HG02973 (cell line): ENCODE data around the gene ASIC2.

Experiments
- ATAC-seq: cut with Tn5 transposase; IDR thresholded peaks from one replicate; pipeline ENCODE4 v1.9.1; 2021; ENCODE audit warnings: moderate library complexity; ENCODE audit not compliant: unreplicated experiment

Gene ASIC2

GRCh38 chr17:33079201-33079600 lies 213.9 kb downstream of the ASIC2 start:
- ATAC-seq: no peak

- ATAC-seq: no peak
Observed at GRCh38 chr17:33076979-33077378, 216.1 kb downstream of the ASIC2 start.

- no peak for ATAC-seq
Observed at GRCh38 chr17:33073416-33073815, 219.7 kb downstream of the ASIC2 start.

- no peak for ATAC-seq
Observed at GRCh38 chr17:33072421-33073161, 220.5 kb downstream of the ASIC2 start.

- no peak for ATAC-seq
Observed at GRCh38 chr17:33071656-33072055, 221.4 kb downstream of the ASIC2 start.

- ATAC-seq: no peak
Observed at GRCh38 chr17:33057564-33057963, 235.5 kb downstream of the ASIC2 start.

- ATAC-seq: no peak
Observed at GRCh38 chr17:33056399-33057146, 236.5 kb downstream of the ASIC2 start.

GRCh38 chr17:33055746-33056145 lies 237.3 kb downstream of the ASIC2 start:
- no peak for ATAC-seq

GRCh38 chr17:33055171-33055611 lies 237.9 kb downstream of the ASIC2 start:
- ATAC-seq: no peak

GRCh38 chr17:33054412-33054811 lies 238.7 kb downstream of the ASIC2 start:
- no peak for ATAC-seq

GRCh38 chr17:33053676-33054075 lies 239.4 kb downstream of the ASIC2 start:
- no peak for ATAC-seq

GRCh38 chr17:33052856-33053255 lies 240.2 kb downstream of the ASIC2 start:
- no peak for ATAC-seq

- no peak for ATAC-seq
Observed at GRCh38 chr17:33050611-33051140, 242.4 kb downstream of the ASIC2 start.

- ATAC-seq: no peak
Observed at GRCh38 chr17:33049781-33050414, 243.2 kb downstream of the ASIC2 start.

- ATAC-seq: no peak
Observed at GRCh38 chr17:33046361-33047255, 246.5 kb downstream of the ASIC2 start.

- no peak for ATAC-seq
Observed at GRCh38 chr17:33045216-33045615, 247.9 kb downstream of the ASIC2 start.

- no peak for ATAC-seq
Observed at GRCh38 chr17:33044771-33045170, 248.3 kb downstream of the ASIC2 start.

- no peak for ATAC-seq
Observed at GRCh38 chr17:33040461-33040860, 252.6 kb downstream of the ASIC2 start.

GRCh38 chr17:33039874-33040273 lies 253.2 kb downstream of the ASIC2 start:
- no peak for ATAC-seq

- ATAC-seq: no peak
Observed at GRCh38 chr17:33038740-33039139, 254.4 kb downstream of the ASIC2 start.

- no peak for ATAC-seq
Observed at GRCh38 chr17:33033176-33033575, 259.9 kb downstream of the ASIC2 start.
